Activated CD4-positive, alpha-beta T cell treated with anti-CD3 and anti-CD28 coated beads, Interleukin-2, amount 10 ng/mL, durations not matched to agents 7 days and 5 days (primary cell): ENCODE measurements around the gene TMEM150C. TPM values are rescaled to one million over a fixed set of nuclear protein-coding genes. Genes with fewer than 3 reads are reported as not detected.

Source experiments
- CTCF ChIA-PET: fragments of 350-600 bp; sonication (Branson Sonifier 250); formaldehyde crosslinking; loops from one replicate; lab custom pipeline; 2021; ENCODE audit warnings: antibody characterized with exemption; lab: Charles Lee
- POLR2A ChIA-PET: fragments of 350-600 bp; sonication (Branson Sonifier 250); formaldehyde crosslinking; loops from one replicate; lab custom pipeline; 2021; ENCODE audit warnings: antibody characterized with exemption; lab: Charles Lee
- DNase-seq: peaks from one replicate; pipeline ENCODE4 v3.0.0-alpha.2; 2020
- H3K27ac Mint-ChIP-seq: one replicate; pipeline ENCODE4 v1.8.0; 2021; ENCODE audit warnings: mild to moderate bottlenecking, moderate library complexity, mixed read lengths
- H3K27me3 Mint-ChIP-seq: one replicate; pipeline ENCODE4 v1.8.0; 2021; ENCODE audit warnings: mixed read lengths
- H3K36me3 Mint-ChIP-seq: one replicate; pipeline ENCODE4 v1.8.0; 2021; ENCODE audit warnings: low read depth, mixed read lengths
- H3K4me1 Mint-ChIP-seq: one replicate; pipeline ENCODE4 v1.8.0; 2021; ENCODE audit warnings: mixed read lengths
- H3K4me3 Mint-ChIP-seq: one replicate; pipeline ENCODE4 v1.8.0; 2021; ENCODE audit warnings: mild to moderate bottlenecking, moderate library complexity, mixed read lengths
- H3K9me3 Mint-ChIP-seq: one replicate; pipeline ENCODE4 v1.8.0; 2021; ENCODE audit warnings: mixed read lengths
- total RNA-seq, 2 experiments: library from RNA; stranded (reverse); gene quantifications; one replicate each; pipeline ENCODE4 v1.2.3, GENCODE V29; 2021

Gene TMEM150C
- total RNA-seq, 2 experiments from 2014 or later, result not detected

DNA sequence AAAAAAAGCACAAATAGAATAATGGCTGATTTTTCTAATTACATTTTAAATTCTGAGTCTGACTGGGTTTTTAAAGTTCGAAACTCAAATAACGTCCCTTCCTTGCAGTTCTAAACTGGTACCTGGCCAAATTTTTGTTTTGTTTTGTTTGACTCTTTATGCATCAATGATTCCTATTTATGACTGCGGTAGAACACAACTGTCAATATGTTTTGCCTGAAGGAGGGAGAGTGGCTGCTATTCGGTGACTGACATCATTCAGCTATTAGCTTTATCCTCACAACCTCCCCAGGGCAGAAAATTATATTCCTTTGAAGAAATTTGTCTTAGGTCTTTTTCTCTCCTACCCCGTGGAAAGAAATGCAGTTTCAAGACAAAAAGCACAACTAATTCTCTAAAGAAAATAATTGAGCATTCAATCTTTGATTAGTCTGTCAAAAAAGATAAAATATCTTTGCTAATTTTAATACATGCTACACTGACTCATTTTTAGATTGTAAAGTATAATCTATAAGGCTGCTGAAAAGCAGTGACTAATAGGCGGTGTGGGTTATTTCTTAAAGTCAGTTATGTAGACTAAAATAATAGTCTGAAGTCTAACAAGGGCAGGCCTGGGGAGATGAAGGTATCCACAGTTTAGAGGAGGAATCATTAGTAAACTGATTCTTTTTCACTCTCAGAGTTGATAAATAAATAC, 61.9 kb downstream of the TMEM150C start:
- POLR2A ChIA-PET, result no interaction called here
- no peak overlapping the region for H3K4me3 Mint-ChIP-seq
- H3K27me3 Mint-ChIP-seq, result no peaks in the 10 kb centered on the region
- no peak overlapping the region for H3K27ac Mint-ChIP-seq
- H3K4me1 Mint-ChIP-seq, result no peaks in the 10 kb centered on the region
- H3K36me3 Mint-ChIP-seq, result no peaks in the 10 kb centered on the region
- H3K9me3 Mint-ChIP-seq, result no peaks in the 10 kb centered on the region
- no peak for DNase-seq
- CTCF ChIA-PET, result interaction anchor here (1.0 to 1.5 kb wide), 2 partner anchors 27 to 38 kb away, joined by 3 to 4 read pairs; no protein-coding TSS in a partner anchor

DNA sequence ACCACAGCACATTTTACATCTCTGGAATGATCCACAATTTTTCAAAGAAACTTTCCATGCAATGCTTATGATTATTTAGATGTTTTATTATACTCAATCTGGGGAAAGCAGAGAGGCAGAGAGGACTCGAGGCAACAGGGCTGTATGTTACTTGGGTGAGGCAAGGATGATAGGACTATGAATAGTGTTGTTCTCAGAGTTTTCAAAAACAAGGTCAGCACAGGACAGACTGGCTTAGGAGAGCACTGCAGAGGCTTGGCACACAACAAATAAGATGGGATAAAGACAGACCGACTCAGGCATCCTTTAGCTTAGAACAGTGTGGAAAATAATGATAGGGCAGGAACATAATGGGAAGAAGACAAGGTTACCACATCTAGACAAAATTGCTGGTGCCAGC, 65.4 kb downstream of the TMEM150C start:
- POLR2A ChIA-PET, result no interaction called here
- Mint-ChIP-seq H3K27ac (no peak overlapping the region), H3K4me3 (no peak overlapping the region), H3K36me3 (no peaks in the 10 kb centered on the region), H3K27me3 (no peaks in the 10 kb centered on the region), H3K4me1 (no peaks in the 10 kb centered on the region), H3K9me3 (no peaks in the 10 kb centered on the region)
- CTCF ChIA-PET, result interaction anchor here (1.0 to 1.2 kb wide), 2 partner anchors 10 to 31 kb away, joined by 3 to 5 read pairs; no protein-coding TSS in a partner anchor
- no peak for DNase-seq

GRCh38 chr4:82495666-82496065, 66.1 kb downstream of the TMEM150C start:
- POLR2A ChIA-PET, result no interaction called here

GRCh38 chr4:82493721-82494425, 67.9 kb downstream of the TMEM150C start:
- H3K27me3 Mint-ChIP-seq, result no peaks in the 10 kb centered on the region
- no peaks in the 10 kb centered on the region for H3K9me3 Mint-ChIP-seq
- no peak overlapping the region for H3K4me3 Mint-ChIP-seq
- ChIA-PET POLR2A (no interaction called here), CTCF (interaction anchor here (0.9 kb wide), 1 partner anchor 24 kb away, joined by 7 read pairs; no protein-coding TSS in a partner anchor)
- no peaks in the 10 kb centered on the region for H3K4me1 Mint-ChIP-seq
- no peak overlapping the region for H3K27ac Mint-ChIP-seq
- no peak for DNase-seq
- H3K36me3 Mint-ChIP-seq, result no peaks in the 10 kb centered on the region

More at GRCh38 chr4:82495666-82496065, 66.1 kb downstream of the TMEM150C start:
- CTCF ChIA-PET, result interaction anchor here (1.1 to 1.2 kb wide), 2 partner anchors 10 to 30 kb away, joined by 3 to 5 read pairs; no protein-coding TSS in a partner anchor
- no peaks in the 10 kb centered on the region for H3K4me1 Mint-ChIP-seq
- no peaks in the 10 kb centered on the region for H3K9me3 Mint-ChIP-seq
- no peaks in the 10 kb centered on the region for H3K36me3 Mint-ChIP-seq
- H3K27ac Mint-ChIP-seq, result no peak overlapping the region
- no peak overlapping the region for H3K4me3 Mint-ChIP-seq
- no peaks in the 10 kb centered on the region for H3K27me3 Mint-ChIP-seq
- DNase-seq, result no peak

DNA sequence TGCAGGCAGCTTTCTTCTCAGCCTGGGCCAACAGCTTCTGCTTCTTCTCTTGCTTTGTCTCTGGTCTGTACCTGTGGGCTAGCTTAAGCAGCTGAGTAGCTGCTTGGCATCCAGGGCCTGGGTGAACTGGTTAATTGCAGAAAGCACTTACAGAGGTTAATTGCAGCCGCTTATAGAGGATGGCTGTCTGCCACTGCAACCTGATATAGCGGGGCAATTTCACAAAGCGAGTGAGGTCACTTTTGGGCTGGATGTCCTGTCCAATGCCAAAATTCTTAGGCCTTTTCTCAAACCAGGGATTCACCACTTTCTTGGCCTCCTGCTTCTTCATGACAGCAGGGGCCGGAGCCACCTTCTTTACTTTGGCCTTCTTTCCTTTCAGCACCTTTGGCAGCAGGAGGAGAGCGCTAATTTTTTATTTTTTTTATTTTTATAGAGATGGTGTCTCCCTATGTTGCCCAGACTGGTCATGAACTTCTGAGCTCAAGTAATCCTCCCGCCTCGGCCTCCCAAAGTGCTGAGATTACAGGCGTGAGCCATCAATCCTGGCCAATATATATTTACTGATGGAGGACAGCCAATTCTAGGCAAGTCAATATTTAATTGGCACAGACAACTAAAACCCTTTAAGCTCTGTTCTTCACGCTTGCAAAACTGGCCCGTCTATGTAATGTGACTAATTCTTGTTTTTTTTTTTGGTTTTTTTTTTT, 70.4 kb downstream of the TMEM150C start:
- no peak overlapping the region for H3K27ac Mint-ChIP-seq
- no peak for DNase-seq
- CTCF ChIA-PET, result no interaction called here
- H3K4me1 Mint-ChIP-seq, result no peaks in the 10 kb centered on the region
- no peak overlapping the region for H3K4me3 Mint-ChIP-seq
- H3K9me3 Mint-ChIP-seq, result no peaks in the 10 kb centered on the region
- no peaks in the 10 kb centered on the region for H3K27me3 Mint-ChIP-seq
- POLR2A ChIA-PET, result interaction anchor here (0.6 kb wide), 1 partner anchor 262 kb away, joined by 5 read pairs; no protein-coding TSS in a partner anchor
- H3K36me3 Mint-ChIP-seq, result no peaks in the 10 kb centered on the region

DNA sequence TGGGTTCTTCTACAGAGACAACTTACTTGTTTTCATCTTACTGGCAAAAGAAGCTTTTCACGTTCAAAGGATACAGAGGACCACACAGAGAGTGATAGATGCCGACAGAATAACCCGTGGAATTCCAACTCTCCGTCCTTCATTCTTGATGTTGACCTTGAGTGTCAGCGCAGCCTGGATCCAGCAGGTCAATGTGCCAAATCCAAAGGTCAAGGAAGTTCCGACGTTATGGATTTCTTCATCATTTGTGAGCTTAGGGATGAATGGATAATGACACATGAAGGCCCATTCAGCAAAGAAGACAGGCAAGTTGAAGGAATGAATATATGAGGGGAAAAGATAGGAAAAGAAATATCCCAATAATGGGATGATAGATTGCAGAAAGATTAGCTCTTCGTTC, 71.8 kb downstream of the TMEM150C start:
- no peak overlapping the region for H3K4me3 Mint-ChIP-seq
- DNase-seq, result no peak
- CTCF ChIA-PET, result interaction anchor here (0.7 to 2.1 kb wide), 2 partner anchors 17 to 225 kb away, joined by 3 to 4 read pairs; no protein-coding TSS in a partner anchor
- H3K4me1 Mint-ChIP-seq, result no peaks in the 10 kb centered on the region
- no peak overlapping the region for H3K27ac Mint-ChIP-seq
- H3K36me3 Mint-ChIP-seq, result no peaks in the 10 kb centered on the region
- no peaks in the 10 kb centered on the region for H3K9me3 Mint-ChIP-seq
- no peaks in the 10 kb centered on the region for H3K27me3 Mint-ChIP-seq
- POLR2A ChIA-PET, result no interaction called here

- H3K36me3 Mint-ChIP-seq, result no peaks in the 10 kb centered on the region
- ChIA-PET CTCF (interaction anchor here (0.6 to 2.1 kb wide), 3 partner anchors 12 to 1168 kb away, joined by 3 to 4 read pairs (median 4); no protein-coding TSS in a partner anchor), POLR2A (no interaction called here)
- no peaks in the 10 kb centered on the region for H3K27me3 Mint-ChIP-seq
- no peak overlapping the region for H3K4me3 Mint-ChIP-seq
- no peaks in the 10 kb centered on the region for H3K4me1 Mint-ChIP-seq
- no peaks in the 10 kb centered on the region for H3K9me3 Mint-ChIP-seq
- no peak overlapping the region for H3K27ac Mint-ChIP-seq
- DNase-seq, result no peak
Measured at GRCh38 chr4:82489076-82489475, 72.7 kb downstream of the TMEM150C start.

GRCh38 chr4:82484996-82485783, 76.6 kb downstream of the TMEM150C start:
- CTCF ChIA-PET, result interaction anchor here (1.0 kb wide), 4 partner anchors 10 to 56 kb away, joined by 3 to 5 read pairs (median 3); no protein-coding TSS in a partner anchor
- no peak for DNase-seq
- Mint-ChIP-seq H3K36me3 (no peaks in the 10 kb centered on the region), H3K9me3 (no peaks in the 10 kb centered on the region), H3K4me1 (no peaks in the 10 kb centered on the region), H3K4me3 (no peak overlapping the region), H3K27me3 (no peaks in the 10 kb centered on the region), H3K27ac (no peak overlapping the region)
- POLR2A ChIA-PET, result no interaction called here

GRCh38 chr4:82482387-82482786, 79.4 kb downstream of the TMEM150C start:
- Mint-ChIP-seq H3K27ac (no peak overlapping the region), H3K27me3 (no peaks in the 10 kb centered on the region), H3K4me3 (no peak overlapping the region), H3K9me3 (no peaks in the 10 kb centered on the region), H3K36me3 (peaks cover 2% of the 10 kb centered on the region), H3K4me1 (no peaks in the 10 kb centered on the region)
- ChIA-PET CTCF (no interaction called here), POLR2A (no interaction called here)
- no peak for DNase-seq

DNA sequence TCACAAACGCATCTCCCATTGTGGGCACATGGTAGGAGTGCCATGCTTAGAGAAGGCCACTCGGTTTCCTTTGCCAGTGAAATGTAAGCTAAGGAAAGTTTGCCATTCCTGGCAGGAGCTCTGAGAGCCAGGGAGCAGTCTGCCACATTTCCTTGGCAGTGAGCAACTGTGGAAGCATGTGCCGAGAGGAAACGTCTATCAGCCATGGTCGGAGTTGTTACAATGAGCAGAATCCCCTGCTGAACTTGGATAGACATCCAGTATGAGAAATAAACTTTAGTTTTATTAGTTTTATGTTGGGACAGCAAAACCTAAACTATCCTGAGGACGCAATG, 80.3 kb downstream of the TMEM150C start:
- CTCF ChIA-PET, result no interaction called here
- POLR2A ChIA-PET, result no interaction called here
- Mint-ChIP-seq H3K27me3 (no peaks in the 10 kb centered on the region), H3K36me3 (peaks cover 2% of the 10 kb centered on the region), H3K4me3 (no peak overlapping the region), H3K4me1 (no peaks in the 10 kb centered on the region), H3K27ac (no peak overlapping the region), H3K9me3 (no peaks in the 10 kb centered on the region)
- DNase-seq, result no peak

DNA sequence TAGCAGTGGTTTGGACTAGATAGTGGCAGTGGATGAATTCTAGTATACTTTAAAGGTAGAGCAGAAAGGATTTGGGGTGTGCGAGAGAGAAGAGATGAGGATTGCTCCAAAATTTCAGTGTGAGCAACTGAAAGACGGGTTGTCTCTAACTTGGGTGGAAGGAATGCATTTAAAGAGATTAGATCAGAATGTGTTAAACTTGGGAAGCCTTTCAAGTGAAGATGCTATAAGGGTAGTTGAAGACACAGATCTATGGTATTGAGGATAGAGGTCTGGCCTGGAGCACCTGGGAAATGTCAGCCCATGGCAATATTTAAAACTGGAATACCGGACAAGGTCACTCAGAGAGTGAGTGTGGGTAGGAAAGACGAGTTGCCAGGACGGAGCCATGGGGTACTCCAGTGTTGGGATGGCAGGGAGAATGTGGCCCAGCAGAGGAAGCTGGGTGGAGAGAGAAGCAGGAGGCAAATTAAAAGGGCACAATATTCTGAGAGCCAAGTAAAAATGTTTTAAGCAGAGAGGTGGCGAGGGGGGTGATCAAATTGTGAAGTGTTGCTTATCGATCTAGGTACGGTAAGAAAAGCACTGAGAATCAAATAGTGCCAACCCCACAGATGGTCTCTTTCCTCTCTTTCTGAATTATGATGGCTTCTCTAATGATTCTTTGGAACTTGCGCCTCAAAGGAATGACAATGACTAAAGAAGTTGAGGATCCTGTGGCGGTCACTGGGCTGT, 80.8 kb downstream of the TMEM150C start:
- Mint-ChIP-seq H3K27me3 (no peaks in the 10 kb centered on the region), H3K9me3 (no peaks in the 10 kb centered on the region), H3K36me3 (peaks cover 2% of the 10 kb centered on the region), H3K4me1 (no peaks in the 10 kb centered on the region), H3K4me3 (no peak overlapping the region), H3K27ac (no peak overlapping the region)
- ChIA-PET POLR2A (no interaction called here), CTCF (no interaction called here)
- DNase-seq, result no peak
